Panc1 (cell line): Measurements from ENCODE around the gene NMB.

Source experiments
- POLR2AphosphoS5 ChIP-seq: IDR thresholded peaks from 2 replicates; pipeline ENCODE4 v1.6.1; 2012; ENCODE audit warnings: mild to moderate bottlenecking, low read depth, low read length, moderate library complexity
- TCF7L2 ChIP-seq: IDR thresholded peaks from 2 replicates; pipeline ENCODE4 v1.6.1; 2011; ENCODE audit warnings: mild to moderate bottlenecking, low read depth, low read length, inconsistent platforms
- TF ChIP-seq, protein P1 (sequence below): fragments of 450-650 bp; IDR thresholded peaks from 2 replicates; pipeline ENCODE4 v1.5.1; 2017; ENCODE audit warnings: mild to moderate bottlenecking

DNA sequence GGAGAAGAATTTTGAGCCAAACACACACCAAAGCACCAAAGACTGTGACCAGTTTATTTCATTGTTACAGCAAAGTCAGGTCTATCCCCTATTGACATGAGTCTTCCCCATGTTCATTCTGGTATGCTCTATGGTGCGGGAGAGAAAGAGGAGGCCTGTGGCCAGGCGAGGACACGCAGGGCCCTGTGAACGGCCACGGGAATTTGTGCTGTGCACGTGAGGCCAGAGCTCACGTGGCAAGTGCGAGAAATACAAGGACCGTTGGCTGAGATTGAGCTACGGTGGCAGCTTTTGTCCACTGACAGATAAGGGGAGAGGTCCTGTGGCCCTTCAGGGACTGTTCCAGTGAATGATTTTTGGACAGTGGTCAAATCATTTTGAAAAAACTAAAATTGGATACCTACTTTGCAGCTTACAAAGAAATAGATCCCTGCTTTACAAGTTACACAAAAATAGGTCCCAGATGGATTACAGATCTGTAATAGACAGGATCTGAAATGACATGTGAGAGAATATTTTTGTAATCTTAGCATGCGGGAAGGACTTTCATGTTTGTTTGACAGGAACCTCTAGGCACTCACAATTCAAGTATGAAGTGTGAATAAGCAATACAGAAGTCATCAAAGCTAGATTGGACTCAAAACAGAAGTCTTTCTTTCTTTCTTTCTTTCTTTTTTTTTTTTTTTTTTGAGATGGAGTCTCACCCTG is 48.0 kb downstream of the NMB start:
- TF ChIP-seq, protein P1, sequence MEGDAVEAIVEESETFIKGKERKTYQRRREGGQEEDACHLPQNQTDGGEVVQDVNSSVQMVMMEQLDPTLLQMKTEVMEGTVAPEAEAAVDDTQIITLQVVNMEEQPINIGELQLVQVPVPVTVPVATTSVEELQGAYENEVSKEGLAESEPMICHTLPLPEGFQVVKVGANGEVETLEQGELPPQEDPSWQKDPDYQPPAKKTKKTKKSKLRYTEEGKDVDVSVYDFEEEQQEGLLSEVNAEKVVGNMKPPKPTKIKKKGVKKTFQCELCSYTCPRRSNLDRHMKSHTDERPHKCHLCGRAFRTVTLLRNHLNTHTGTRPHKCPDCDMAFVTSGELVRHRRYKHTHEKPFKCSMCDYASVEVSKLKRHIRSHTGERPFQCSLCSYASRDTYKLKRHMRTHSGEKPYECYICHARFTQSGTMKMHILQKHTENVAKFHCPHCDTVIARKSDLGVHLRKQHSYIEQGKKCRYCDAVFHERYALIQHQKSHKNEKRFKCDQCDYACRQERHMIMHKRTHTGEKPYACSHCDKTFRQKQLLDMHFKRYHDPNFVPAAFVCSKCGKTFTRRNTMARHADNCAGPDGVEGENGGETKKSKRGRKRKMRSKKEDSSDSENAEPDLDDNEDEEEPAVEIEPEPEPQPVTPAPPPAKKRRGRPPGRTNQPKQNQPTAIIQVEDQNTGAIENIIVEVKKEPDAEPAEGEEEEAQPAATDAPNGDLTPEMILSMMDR, result no peak
- TF ChIP-seq POLR2AphosphoS5, result no peak
- no peak for TF ChIP-seq TCF7L2
